Fibroblast of pulmonary artery (primary cell): ENCODE data around the gene PTGFRN.

ENCODE experiments used
- DNase-seq: peaks from one replicate; pipeline ENCODE4 v3.0.0-alpha.2; 2010; ENCODE audit warnings: low read depth
- H3K4me3 ChIP-seq: replicated peaks from 2 replicates; pipeline ENCODE4 v1.5.1; 2011; ENCODE audit warnings: low read depth, mild to moderate bottlenecking, control low read depth, low read length, moderate library complexity
- CTCF ChIP-seq: IDR thresholded peaks from 2 replicates; pipeline ENCODE4 v1.5.1; 2011; ENCODE audit warnings: mild to moderate bottlenecking, control low read depth, low read length, inconsistent platforms; ENCODE audit errors: missing control alignments

Gene PTGFRN

GRCh38 chr1:116941670-116942069 lies 32.0 kb downstream of the PTGFRN start:
- no peak overlapping the region for H3K4me3 ChIP-seq
- TF ChIP-seq CTCF = no peak
- no peak for DNase-seq

GRCh38 chr1:116942344-116942743 lies 32.6 kb downstream of the PTGFRN start:
- no peak for TF ChIP-seq CTCF
- DNase-seq = no peak
- no peak overlapping the region for H3K4me3 ChIP-seq

- no peak for DNase-seq
Measured at GRCh38 chr1:116943438-116943837, 33.7 kb downstream of the PTGFRN start.

GRCh38 chr1:116944613-116945012 lies 34.9 kb downstream of the PTGFRN start:
- DNase-seq = no peak

More at GRCh38 chr1:116943438-116943837, 33.7 kb downstream of the PTGFRN start:
- H3K4me3 ChIP-seq = no peak overlapping the region
- no peak for TF ChIP-seq CTCF

GRCh38 chr1:116945421-116945820 lies 35.7 kb downstream of the PTGFRN start:
- TF ChIP-seq CTCF = no peak
- no peak overlapping the region for H3K4me3 ChIP-seq
- no peak for DNase-seq

More at GRCh38 chr1:116944613-116945012, 34.9 kb downstream of the PTGFRN start:
- no peak for TF ChIP-seq CTCF
- H3K4me3 ChIP-seq = no peak overlapping the region

GRCh38 chr1:116945996-116946395 lies 36.3 kb downstream of the PTGFRN start:
- no peak for TF ChIP-seq CTCF
- no peak for DNase-seq
- no peak overlapping the region for H3K4me3 ChIP-seq

GRCh38 chr1:116947092-116947860 lies 37.6 kb downstream of the PTGFRN start:
- no peak for TF ChIP-seq CTCF
- no peak for DNase-seq
- no peak overlapping the region for H3K4me3 ChIP-seq
